B cell (primary cell): ENCODE results near the gene SCN4A. TPM values are rescaled to one million over a fixed set of nuclear protein-coding genes. Genes with fewer than 3 reads are reported as not detected.

Experiments
- ATAC-seq: fragments of 200-7000 bp; cut with Tn5 transposase; one replicate; pipeline ENCODE4 v1.10.0; 2021; ENCODE audit warnings: low read depth, mild to moderate bottlenecking, moderate number of reproducible peaks, moderate library complexity
- CTCF ChIA-PET: fragments of 350-600 bp; sonication (Branson Sonifier 250); formaldehyde crosslinking; loops from one replicate; lab custom pipeline; 2021; ENCODE audit warnings: antibody characterized with exemption, inconsistent platforms; lab: Charles Lee
- POLR2A ChIA-PET: fragments of 350-600 bp; sonication (Branson Sonifier 250); formaldehyde crosslinking; loops from one replicate; lab custom pipeline; 2021; ENCODE audit warnings: antibody characterized with exemption; lab: Charles Lee
- DNase-seq: peaks from one replicate; pipeline ENCODE4 v3.0.0; 2013
- H2AFZ ChIP-seq: 2 replicates; pipeline ENCODE4 v1.6.1; 2012; ENCODE audit warnings: mild to moderate bottlenecking, low read depth, low read length; ENCODE audit not compliant: insufficient read depth, poor library complexity, severe bottlenecking
- H3K27ac ChIP-seq, 2 donors: 1 replicate in 1 of 2; 2 replicates in 1 of 2; pipeline ENCODE4 v1.5.1; 2012 to 2013; ENCODE audit warnings: low read length in 2 of 2, mild to moderate bottlenecking in 2 of 2, moderate library complexity in 1 of 2
- H3K27me3 ChIP-seq, 4 experiments: fragments of 200-600 bp in 1 of 4; sonication (generic) in 1 of 4; replicated peaks in 1 of 4; 1 replicate in 2 of 4; 2 replicates in 2 of 4; pipeline versions ENCODE4 v1.6.1 to v1.7.0; 2013 to 2016; ENCODE audit warnings: low read length in 3 of 4, mild to moderate bottlenecking in 2 of 4, mixed read lengths in 1 of 4, moderate library complexity in 1 of 4; ENCODE audit not compliant: insufficient read depth in 4 of 4, control insufficient read depth in 3 of 4; ENCODE audit errors: control extremely low read depth in 1 of 4
- H3K36me3 ChIP-seq, 2 experiments: replicated peaks in 1 of 2; 1 replicate in 1 of 2; 2 replicates in 1 of 2; pipeline versions ENCODE4 v1.6.1 to v1.7.1; 2013; ENCODE audit warnings: low read length in 1 of 2; ENCODE audit not compliant: insufficient read depth in 2 of 2, control insufficient read depth in 1 of 2; ENCODE audit errors: control extremely low read depth in 1 of 2, extremely low read depth in 1 of 2
- H3K4me1 ChIP-seq, 2 donors: fragments of 200-600 bp in 1 of 2; sonication (generic) in 1 of 2; 1 replicate in 1 of 2; 2 replicates in 1 of 2; pipeline versions ENCODE4 v1.5.1 to v1.6.1; 2013 to 2017; ENCODE audit warnings: low read length in 2 of 2; ENCODE audit not compliant: control insufficient read depth in 2 of 2, insufficient read depth in 2 of 2
- H3K4me2 ChIP-seq: replicated peaks from 2 replicates; pipeline ENCODE3; 2012; ENCODE audit warnings: mild to moderate bottlenecking, low read depth, low read length; ENCODE audit not compliant: poor library complexity, severe bottlenecking
- H3K4me3 ChIP-seq, 5 experiments: fragments of 200-600 bp in 1 of 5; sonication (generic) in 1 of 5; 1 replicate in 3 of 5; 2 replicates in 2 of 5; pipeline versions ENCODE4 v1.5.1 to v1.7.0; 2011 to 2016; ENCODE audit warnings: low read length in 4 of 5, mild to moderate bottlenecking in 4 of 5, low read depth in 2 of 5, control low read depth in 1 of 5, moderate library complexity in 1 of 5; ENCODE audit not compliant: insufficient read depth in 1 of 5; ENCODE audit errors: control extremely low read depth in 1 of 5, extremely low read depth in 1 of 5
- H3K79me2 ChIP-seq: fragments of 200-600 bp; sonication (generic); one replicate; pipeline ENCODE4 v1.6.0; 2016; ENCODE audit warnings: low read length; ENCODE audit not compliant: control insufficient read depth, insufficient read depth
- H3K9ac ChIP-seq: fragments of 200-600 bp; sonication (generic); 2 replicates; pipeline ENCODE4 v1.6.1; 2017; ENCODE audit warnings: mild to moderate bottlenecking, low read length, moderate library complexity
- H3K9me3 ChIP-seq, 3 donors: one replicate each; pipeline versions ENCODE4 v1.6.1 to v1.7.1; 2013; ENCODE audit warnings: low read length in 2 of 3; ENCODE audit not compliant: control insufficient read depth in 2 of 3, insufficient read depth in 1 of 3; ENCODE audit errors: control extremely low read depth in 1 of 3
- H4K20me1 ChIP-seq: 2 replicates; pipeline ENCODE4 v1.6.0; 2012; ENCODE audit warnings: mild to moderate bottlenecking, low read length; ENCODE audit not compliant: insufficient read depth, control insufficient read depth, poor library complexity, severe bottlenecking
- H3K27ac Mint-ChIP-seq: one replicate; pipeline ENCODE4 v1.8.0; 2021; ENCODE audit warnings: mixed read lengths
- H3K27me3 Mint-ChIP-seq: one replicate; pipeline ENCODE4 v1.8.0; 2021; ENCODE audit warnings: mixed read lengths
- H3K4me1 Mint-ChIP-seq: one replicate; pipeline ENCODE4 v1.8.0; 2021; ENCODE audit warnings: mixed read lengths
- H3K4me3 Mint-ChIP-seq: one replicate; pipeline ENCODE4 v1.8.0; 2021; ENCODE audit warnings: mixed read lengths
- H3K9me3 Mint-ChIP-seq: one replicate; pipeline ENCODE4 v1.8.0; 2022; ENCODE audit warnings: mixed read lengths; ENCODE audit not compliant: insufficient read depth
- EZH2 ChIP-seq: IDR thresholded peaks from 2 replicates; pipeline ENCODE4 v1.6.1; 2012; ENCODE audit warnings: borderline replicate concordance, low read depth, mild to moderate bottlenecking, moderate library complexity, low read length; ENCODE audit not compliant: insufficient read depth, poor library complexity, severe bottlenecking
- WGBS: methylation state at CpG from one replicate; pipeline ENCODE4 v1.1.5; 2013; ENCODE audit warnings: missing lambda C conversion rate; ENCODE audit not compliant: insufficient coverage; 5-methylcytosine and 5-hydroxymethylcytosine counted together
- intact Hi-C: fragments of 100-400 bp; cut with micrococcal nuclease; formaldehyde crosslinking; loops from one replicate; pipeline ENCODE4 v1.10.0; 2022
- polyA plus RNA-seq: library from polyadenylated mRNA; depleted of rRNA; stranded (reverse); fragments of >200 nt; gene quantifications from 2 replicates; pipeline ENCODE4 v1.2.3, GENCODE V29; 2012
- total RNA-seq, 2 donors: library from RNA; stranded (reverse); fragments of 120-200 nt in 1 of 2; gene quantifications; 1 replicate in 1 of 2; 2 replicates in 1 of 2; pipeline versions ENCODE4 v1.2.3 to v1.2.4, GENCODE V29; 2013 to 2022
- TF ChIP-seq, protein P1 (sequence below): fragments of 200-600 bp; IDR thresholded peaks from one replicate; pipeline ENCODE4 v1.8.0; 2022; ENCODE audit warnings: antibody characterized with exemption, mild to moderate bottlenecking

SCN4A gene
- total and polyA plus RNA-seq, 2 donors (not counting 1 experiment from before 2014, with no cell fraction given): 1.1 to 1.4 TPM

DNA sequence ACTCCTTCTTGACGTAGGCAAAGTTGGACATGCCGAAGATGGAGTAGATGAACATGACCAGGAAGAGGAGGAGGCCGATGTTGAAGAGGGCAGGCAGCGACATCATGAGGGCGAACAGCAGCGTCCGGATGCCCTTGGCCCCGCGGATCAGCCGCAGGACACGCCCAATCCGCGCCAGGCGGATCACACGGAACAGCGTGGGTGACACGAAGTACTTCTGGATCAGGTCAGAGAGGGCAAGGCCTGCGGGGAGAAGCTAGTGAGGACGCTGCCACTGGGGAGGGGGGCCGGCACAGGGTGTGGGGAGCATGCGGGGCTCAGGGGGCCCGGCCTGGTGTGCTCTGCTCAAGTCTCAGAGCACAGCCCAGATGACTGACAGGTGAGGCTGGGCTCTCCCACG is 31.0 kb downstream of the SCN4A start:
- Histone ChIP-seq H3K4me3 (no peak overlapping the region), H3K27ac (no peak overlapping the region), H3K4me2 (no peak overlapping the region), H3K27me3 (no peaks in the 10 kb centered on the region), H3K9me3 (peaks cover 0 to 17% (median 0%) of the 10 kb centered on the region in 3 donors), H3K4me1 (peaks cover 40 to 58% of the 10 kb centered on the region in 2 donors), H3K9ac (no peak overlapping the region), H3K36me3 (no peaks in the 10 kb centered on the region), H3K79me2 (peaks cover 13% of the 10 kb centered on the region), H2AFZ (no peak overlapping the region), H4K20me1 (no peaks in the 10 kb centered on the region)
- no peak for ATAC-seq
- Mint-ChIP-seq H3K27me3 (no peaks in the 10 kb centered on the region), H3K4me3 (no peak overlapping the region), H3K4me1 (peaks cover 64% of the 10 kb centered on the region), H3K9me3 (no peaks in the 10 kb centered on the region), H3K27ac (peak overlapping the region; percentile 63)
- intact Hi-C loops: no loop called here
- CTCF ChIA-PET: interaction anchor here (1.2 to 3.9 kb wide), 3 partner anchors 9 to 88 kb away, joined by 4 to 27 read pairs (median 8); partner anchors contain the start of gene CD79B
- POLR2A ChIA-PET: interaction anchor here (1.0 to 2.3 kb wide), 3 partner anchors 9 to 16 kb away, joined by 3 to 7 read pairs (median 4); partner anchors contain the start of gene CD79B
- WGBS: 98% methylated on average over 23 of the region's 23 CpGs
- no peak for TF ChIP-seq EZH2
- TF ChIP-seq, protein P1, sequence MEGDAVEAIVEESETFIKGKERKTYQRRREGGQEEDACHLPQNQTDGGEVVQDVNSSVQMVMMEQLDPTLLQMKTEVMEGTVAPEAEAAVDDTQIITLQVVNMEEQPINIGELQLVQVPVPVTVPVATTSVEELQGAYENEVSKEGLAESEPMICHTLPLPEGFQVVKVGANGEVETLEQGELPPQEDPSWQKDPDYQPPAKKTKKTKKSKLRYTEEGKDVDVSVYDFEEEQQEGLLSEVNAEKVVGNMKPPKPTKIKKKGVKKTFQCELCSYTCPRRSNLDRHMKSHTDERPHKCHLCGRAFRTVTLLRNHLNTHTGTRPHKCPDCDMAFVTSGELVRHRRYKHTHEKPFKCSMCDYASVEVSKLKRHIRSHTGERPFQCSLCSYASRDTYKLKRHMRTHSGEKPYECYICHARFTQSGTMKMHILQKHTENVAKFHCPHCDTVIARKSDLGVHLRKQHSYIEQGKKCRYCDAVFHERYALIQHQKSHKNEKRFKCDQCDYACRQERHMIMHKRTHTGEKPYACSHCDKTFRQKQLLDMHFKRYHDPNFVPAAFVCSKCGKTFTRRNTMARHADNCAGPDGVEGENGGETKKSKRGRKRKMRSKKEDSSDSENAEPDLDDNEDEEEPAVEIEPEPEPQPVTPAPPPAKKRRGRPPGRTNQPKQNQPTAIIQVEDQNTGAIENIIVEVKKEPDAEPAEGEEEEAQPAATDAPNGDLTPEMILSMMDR: no peak
- DNase-seq: no peak

DNA sequence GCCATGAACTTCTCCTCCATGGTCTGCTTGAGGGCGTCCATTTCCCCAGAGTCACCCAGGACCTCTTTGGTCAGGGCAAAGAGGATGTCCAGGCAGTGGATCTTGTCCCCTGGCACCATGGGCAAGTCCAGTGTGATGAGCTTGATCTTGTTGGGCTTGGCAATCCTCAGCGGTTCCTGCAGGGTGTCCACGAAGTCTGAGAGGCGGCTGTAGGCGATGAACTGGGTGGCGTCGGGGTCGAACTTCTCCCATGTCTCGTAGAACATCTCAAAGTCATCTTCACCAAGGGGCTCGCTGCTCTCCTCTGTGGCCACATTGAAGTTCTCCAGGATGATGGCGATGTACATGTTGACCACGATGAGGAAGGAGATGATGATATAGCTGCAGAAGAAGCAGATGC is 31.6 kb downstream of the SCN4A start:
- no peak for ATAC-seq
- CTCF ChIA-PET: interaction anchor here (1.4 to 3.9 kb wide), 3 partner anchors 9 to 20 kb away, joined by 4 to 27 read pairs (median 8); partner anchors contain the start of gene CD79B
- peak overlapping the region; percentile 15 for H3K27ac Mint-ChIP-seq

More for the DNA sequence above, 31.6 kb downstream of the SCN4A start:
- H3K36me3 ChIP-seq: no peaks in the 10 kb centered on the region
- Mint-ChIP-seq H3K4me3 (no peak overlapping the region), H3K9me3 (no peaks in the 10 kb centered on the region), H3K27me3 (no peaks in the 10 kb centered on the region), H3K4me1 (peaks cover 63% of the 10 kb centered on the region)
- no peaks in the 10 kb centered on the region for H4K20me1 ChIP-seq
- peaks cover 0 to 21% (median 5%) of the 10 kb centered on the region in 3 donors for H3K9me3 ChIP-seq
- POLR2A ChIA-PET: interaction anchor here (1.1 to 2.3 kb wide), 3 partner anchors 9 to 22 kb away, joined by 4 to 12 read pairs (median 7); partner anchors contain the start of gene CD79B
- no peaks in the 10 kb centered on the region for H3K27me3 ChIP-seq
- intact Hi-C loops: no loop called here
- no peak overlapping the region for H3K9ac ChIP-seq
- no peak overlapping the region for H2AFZ ChIP-seq
- TF ChIP-seq, protein P1: no peak
- no peak for TF ChIP-seq EZH2
- H3K4me1 ChIP-seq: peaks cover 38 to 56% of the 10 kb centered on the region in 2 donors
- no peak overlapping the region for H3K27ac ChIP-seq
- no peak for DNase-seq
- no peak overlapping the region for H3K4me3 ChIP-seq
- H3K4me2 ChIP-seq: no peak overlapping the region
- peaks cover 19% of the 10 kb centered on the region for H3K79me2 ChIP-seq
- 93% methylated on average over 9 of the region's 12 CpGs for WGBS
